Measurements from ENCODE around the gene DVL1. TPM values are rescaled to one million over a fixed set of nuclear protein-coding genes. Genes with fewer than 3 reads are reported as not detected.
A peak's percentile ranks its signal among the peaks of the same experiment; 100 is the strongest.

The DVL1 gene
- total and polyA plus RNA-seq, 2 of the 13 experiments (the other 11 are each of a cell fraction or from before 2014, with no cell fraction given), result 30.8 to 60.4 TPM

GRCh38 chr1:1359664-1360468, 10.6 kb upstream of the DVL1 start (continued):
- TF ChIP-seq ZSCAN21 (CRISPR knock-in tag; IDR thresholded peaks at IDR 0.05; ENCODE audit: borderline replicate concordance), result peak; percentile 19; the same call in 1 of the 2 replicates
- TF ChIP-seq KDM5B (CRISPR knock-in tag; IDR thresholded peaks at IDR 0.05; ENCODE audit: borderline replicate concordance), result 0 out of 2 replicates have a peak, but pooled peaks have one; percentile 68
- TF ChIP-seq ZNF768 (CRISPR knock-in tag; IDR thresholded peaks at IDR 0.05), result 0 out of 2 replicates have a peak, but pooled peaks have one; percentile 5
- TF ChIP-seq NFE2 (CRISPR knock-in tag; IDR thresholded peaks at IDR 0.05), result no peak
- no peak for TF ChIP-seq STAT6 (CRISPR knock-in tag; IDR thresholded peaks at IDR 0.05; ENCODE audit: borderline replicate concordance)
- 0 out of 2 replicates have a peak, but pooled peaks have one; percentile 16 for TF ChIP-seq TFDP2 (CRISPR knock-in tag; IDR thresholded peaks at IDR 0.05)
- peak in 1 of 2 experiments; percentile 24; a peak in 1 of 4 replicates for TF ChIP-seq KLF16 (CRISPR knock-in tag; IDR thresholded peaks at IDR 0.05)
- TF ChIP-seq THRA (CRISPR knock-in tag; IDR thresholded peaks at IDR 0.05; ENCODE audit: borderline replicate concordance), result peak; percentile 89; the same call in 1 of the 2 replicates
- TF ChIP-seq ATF7 (IDR thresholded peaks at IDR 0.05), result no peak
- TF ChIP-seq ATF7 (CRISPR knock-in tag; IDR thresholded peaks at IDR 0.05), result 0 out of 2 replicates have a peak, but pooled peaks have one; percentile 47
- 0 out of 2 replicates have a peak, but pooled peaks have one; percentile 26 for TF ChIP-seq ZNF704 (CRISPR knock-in tag; IDR thresholded peaks at IDR 0.05; ENCODE audit: borderline replicate concordance)
- peak; percentile 41; the same call in 1 of the 2 replicates for TF ChIP-seq ZNF639 (CRISPR knock-in tag; conservative IDR thresholded peaks at IDR 0.05)
- no peak for TF ChIP-seq ATRX (CRISPR knock-in tag; IDR thresholded peaks at IDR 0.05; ENCODE audit: borderline replicate concordance)
- TF ChIP-seq FIP1L1 (IDR thresholded peaks at IDR 0.05; ENCODE audit: borderline replicate concordance, insufficient read depth, low read depth, low read length), result no peak

Data from HepG2 (cell line).